ENCODE results near the gene GRK5.

GRCh38 chr10:119253433-119254174 lies 46.2 kb downstream of the GRK5 start:
- TF ChIP-seq POLR2A (IDR thresholded peaks at IDR 0.05): no peak
- TF ChIP-seq, protein P1, sequence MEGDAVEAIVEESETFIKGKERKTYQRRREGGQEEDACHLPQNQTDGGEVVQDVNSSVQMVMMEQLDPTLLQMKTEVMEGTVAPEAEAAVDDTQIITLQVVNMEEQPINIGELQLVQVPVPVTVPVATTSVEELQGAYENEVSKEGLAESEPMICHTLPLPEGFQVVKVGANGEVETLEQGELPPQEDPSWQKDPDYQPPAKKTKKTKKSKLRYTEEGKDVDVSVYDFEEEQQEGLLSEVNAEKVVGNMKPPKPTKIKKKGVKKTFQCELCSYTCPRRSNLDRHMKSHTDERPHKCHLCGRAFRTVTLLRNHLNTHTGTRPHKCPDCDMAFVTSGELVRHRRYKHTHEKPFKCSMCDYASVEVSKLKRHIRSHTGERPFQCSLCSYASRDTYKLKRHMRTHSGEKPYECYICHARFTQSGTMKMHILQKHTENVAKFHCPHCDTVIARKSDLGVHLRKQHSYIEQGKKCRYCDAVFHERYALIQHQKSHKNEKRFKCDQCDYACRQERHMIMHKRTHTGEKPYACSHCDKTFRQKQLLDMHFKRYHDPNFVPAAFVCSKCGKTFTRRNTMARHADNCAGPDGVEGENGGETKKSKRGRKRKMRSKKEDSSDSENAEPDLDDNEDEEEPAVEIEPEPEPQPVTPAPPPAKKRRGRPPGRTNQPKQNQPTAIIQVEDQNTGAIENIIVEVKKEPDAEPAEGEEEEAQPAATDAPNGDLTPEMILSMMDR (IDR thresholded peaks at IDR 0.05): peak in 1 of 5 experiments; percentile 15

All from tibial nerve (tissue), 3 donors.